HG03045 (cell line): ENCODE results near the gene PSMD14.
"Not testable (repeated sequence)": the region's sequence is repeated elsewhere in the genome, so short reads cannot be mapped to it uniquely, and the experiment has no call there.

Experiments used
- ATAC-seq: cut with Tn5 transposase; IDR thresholded peaks from one replicate; pipeline ENCODE4 v1.9.1; 2021; ENCODE audit warnings: mild to moderate bottlenecking, moderate library complexity; ENCODE audit not compliant: unreplicated experiment

PSMD14 gene

DNA sequence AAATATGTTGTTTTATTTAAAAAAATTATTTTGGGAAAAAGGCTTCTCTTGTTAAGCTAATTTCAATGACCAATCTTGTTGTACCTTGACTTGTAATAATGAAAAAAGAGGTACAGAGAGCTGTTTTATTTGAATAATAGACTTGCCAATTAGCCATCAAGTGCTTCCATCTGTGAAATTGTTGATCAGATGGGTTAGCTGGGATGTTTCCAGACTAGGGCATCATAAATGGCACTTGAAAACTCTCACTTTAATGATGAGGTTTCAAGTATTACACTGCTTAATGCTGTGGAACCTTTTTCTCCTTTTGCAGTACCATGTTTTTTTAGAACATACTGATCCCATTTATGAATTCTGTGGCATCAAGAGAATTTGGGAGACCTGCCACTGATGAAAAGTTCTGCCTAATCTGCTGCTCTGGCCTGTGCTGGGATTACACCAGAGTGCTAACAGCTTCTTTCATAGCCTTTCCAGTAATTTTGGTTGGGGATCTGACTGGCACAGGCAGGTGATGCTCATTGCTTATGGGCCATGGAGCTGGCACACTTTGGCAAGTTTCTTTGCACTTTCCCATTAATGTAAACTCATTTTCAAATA is 24.2 kb downstream of the PSMD14 start:
- no peak for ATAC-seq

DNA sequence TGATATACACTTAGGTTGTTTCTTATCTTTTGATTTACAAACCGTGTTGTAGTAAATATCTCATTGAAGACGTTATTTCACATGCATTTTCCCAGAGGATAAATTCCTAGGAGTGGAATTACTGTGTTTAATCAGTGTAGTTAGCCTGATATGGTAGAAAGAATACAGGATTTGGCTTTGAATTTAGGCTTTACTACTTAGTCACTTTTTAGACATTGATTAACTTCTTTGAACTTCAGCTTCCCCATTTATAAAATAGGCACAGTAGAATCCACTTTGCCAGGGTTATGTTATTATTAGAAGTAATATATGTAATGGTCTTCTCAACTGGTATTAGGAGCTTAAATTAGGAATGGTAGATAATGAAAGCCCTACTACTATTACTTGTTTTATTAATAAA is 27.4 kb downstream of the PSMD14 start:
- ATAC-seq = no peak

DNA sequence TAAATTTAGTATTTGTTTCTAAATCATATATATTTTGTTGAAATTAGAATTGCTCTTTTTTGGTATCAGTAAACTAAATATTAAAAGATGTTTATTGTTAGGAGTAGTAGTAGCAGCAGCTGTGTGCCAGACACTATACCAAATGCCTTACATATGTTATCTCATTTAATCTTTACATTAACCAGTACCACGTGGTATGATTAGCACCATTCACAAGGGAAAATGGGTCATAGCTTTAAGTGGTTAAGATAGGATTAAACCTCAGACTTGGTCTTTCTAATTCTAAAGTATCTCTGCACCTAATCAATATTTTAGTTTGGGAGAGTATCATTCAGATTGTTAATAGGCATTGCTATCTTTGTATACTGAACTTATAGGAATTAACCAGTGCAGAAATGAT is 29.0 kb downstream of the PSMD14 start:
- ATAC-seq = no peak

DNA sequence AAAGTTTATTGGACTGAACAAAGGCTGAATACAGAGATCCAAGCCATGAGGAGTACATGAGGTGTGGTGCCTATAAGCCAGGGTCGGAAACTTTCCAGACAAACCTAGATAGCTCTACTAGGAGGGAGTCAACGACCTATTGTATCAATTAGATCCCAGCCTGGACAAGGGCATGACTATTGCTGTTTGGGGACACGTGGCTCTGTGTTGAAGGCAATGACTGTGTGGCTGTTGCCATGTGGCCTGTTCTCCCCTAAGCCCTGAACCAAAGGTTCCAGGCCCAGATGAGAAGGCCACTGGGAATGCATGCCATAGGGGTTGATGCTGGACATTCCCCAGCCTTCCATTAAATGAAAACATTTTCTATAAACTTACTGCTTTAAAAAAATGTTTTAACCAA is 31.3 kb downstream of the PSMD14 start:
- not testable (repeated sequence) for ATAC-seq

DNA sequence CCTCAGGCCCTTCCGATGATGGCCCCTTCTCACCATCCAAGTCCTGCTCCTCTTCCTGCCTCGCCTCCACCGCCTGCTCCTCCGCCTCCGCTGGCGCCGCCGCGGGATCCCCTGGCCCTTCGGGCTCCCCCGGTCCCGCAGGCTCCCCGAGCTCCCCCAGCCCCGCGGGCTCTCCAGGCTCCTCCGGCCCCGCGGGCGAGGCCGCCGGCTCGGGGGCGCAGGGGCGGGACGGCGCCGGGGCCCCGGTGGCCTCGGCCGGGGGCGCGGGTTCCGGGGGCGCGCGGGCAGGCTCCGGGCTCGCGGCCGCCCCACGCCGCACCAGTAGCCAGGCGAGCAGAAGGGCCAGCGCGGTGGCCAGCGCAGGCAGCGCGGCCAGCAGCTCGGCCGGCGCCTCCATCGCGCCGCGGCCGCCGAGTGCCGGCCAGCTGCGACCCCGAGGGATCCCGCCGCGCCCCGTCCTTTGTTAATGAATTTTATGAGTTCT is 32.7 kb downstream of the PSMD14 start:
- not testable (repeated sequence) for ATAC-seq

DNA sequence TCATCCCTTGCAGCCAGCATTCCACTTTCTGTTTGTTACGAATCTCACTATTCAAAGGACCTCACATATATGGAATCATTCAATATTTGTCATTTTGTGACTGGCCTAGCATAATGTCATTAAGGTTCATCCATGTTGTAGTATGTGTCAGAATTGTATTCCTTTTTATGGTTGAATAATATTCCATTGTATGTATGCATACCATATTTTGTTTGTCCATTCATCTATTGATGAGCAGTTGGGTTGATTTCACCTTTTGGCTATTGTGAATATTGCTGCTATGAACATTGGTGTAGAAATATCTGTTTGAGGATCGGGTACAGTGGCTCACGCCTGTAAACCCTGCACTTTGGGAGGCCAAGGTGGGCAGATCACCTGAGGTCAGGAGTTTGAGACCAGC is 35.0 kb downstream of the PSMD14 start:
- ATAC-seq = no peak

DNA sequence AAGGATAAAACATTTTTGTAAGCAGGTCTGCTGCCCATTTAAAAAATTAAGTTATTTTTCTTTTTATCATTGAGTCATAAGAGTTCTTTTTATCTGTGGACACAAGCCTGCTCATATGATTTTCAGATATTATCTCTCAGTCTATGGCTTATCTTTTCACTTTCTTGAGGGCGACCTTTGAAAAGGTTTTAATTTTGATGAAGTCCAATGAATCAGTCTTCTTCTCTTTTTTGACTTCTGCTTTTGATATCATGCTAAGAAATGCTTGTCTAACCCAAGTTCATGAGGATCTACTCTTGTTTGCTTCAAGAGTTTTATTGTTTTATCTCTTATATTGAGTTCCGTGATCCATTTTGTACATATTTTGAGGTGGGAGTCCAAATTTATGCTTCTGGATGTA is 36.5 kb downstream of the PSMD14 start:
- no peak for ATAC-seq

DNA sequence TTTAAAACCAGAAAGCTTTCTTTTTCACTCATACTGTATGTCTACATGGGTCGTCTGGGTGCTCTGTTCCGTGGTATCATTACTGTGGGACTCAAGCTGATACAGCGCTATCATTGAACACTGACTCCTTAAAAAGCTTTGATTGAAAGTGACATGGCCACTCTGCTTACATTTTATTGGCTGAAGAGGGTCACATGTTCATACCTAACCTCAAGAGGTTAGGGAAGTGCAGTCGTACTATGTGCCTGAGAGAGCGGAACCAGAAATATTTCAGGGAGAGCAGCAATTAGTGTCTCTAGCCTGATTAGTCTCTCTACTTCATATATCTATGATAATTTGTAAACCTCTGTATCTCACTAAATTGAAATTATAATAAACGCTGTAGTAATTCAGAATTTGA is 43.5 kb downstream of the PSMD14 start:
- no peak for ATAC-seq

DNA sequence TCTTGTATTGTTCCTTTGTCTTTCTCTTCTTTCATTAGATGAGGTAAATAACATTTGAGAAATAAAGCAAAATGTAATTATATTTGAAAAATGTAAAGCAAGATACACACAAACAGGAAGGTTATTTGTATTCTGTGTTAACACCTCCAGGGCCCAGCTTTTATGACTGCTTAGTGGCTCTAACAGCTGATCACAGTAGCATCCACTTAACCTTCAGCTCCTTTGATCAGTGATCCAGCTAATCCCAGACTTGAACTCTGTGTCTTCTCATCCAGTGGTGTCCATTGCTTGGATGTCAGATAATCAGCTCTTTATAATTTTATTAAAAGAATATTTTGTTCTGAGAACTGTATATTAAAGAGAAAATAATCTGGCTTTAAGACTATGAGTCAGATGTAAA is 44.5 kb downstream of the PSMD14 start:
- ATAC-seq = no peak

DNA sequence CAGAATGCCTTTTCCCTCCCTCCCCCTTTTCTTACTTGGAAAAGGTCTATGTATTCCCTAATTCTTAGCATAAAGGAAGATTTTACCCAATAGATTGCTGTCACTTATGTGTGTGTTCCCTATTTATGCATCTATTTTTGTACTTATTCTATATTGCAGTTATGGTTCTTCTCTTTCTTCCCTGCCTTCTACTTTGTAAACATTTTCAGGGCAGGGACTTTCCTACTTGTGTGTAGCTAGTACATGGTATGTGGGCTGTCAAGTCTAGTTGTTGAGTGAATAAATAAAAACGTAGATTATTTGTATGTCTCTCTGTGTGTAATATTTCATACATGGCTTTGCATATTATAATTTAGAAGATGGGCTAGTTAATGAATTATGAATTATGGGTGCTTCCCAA is 45.3 kb downstream of the PSMD14 start:
- no peak for ATAC-seq

DNA sequence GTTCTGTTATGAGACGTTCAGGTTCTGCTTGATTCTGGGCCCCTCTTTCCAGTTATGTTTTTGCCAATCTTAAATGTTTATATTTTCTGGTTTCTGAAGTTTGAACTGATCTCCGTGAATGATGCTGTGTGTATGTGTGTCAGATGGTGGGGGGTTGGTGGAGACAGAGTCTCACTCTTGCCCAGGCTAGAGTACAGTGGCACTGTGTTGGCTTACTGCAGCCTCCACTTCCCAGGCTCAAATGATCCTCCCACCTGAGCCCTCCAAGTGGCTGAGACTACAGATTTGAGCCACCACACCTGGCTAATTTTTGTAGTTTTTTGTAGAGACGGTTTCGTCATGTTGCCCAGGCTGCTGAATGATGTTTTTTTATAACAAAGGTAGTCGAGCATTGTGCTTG is 45.9 kb downstream of the PSMD14 start:
- no peak for ATAC-seq

DNA sequence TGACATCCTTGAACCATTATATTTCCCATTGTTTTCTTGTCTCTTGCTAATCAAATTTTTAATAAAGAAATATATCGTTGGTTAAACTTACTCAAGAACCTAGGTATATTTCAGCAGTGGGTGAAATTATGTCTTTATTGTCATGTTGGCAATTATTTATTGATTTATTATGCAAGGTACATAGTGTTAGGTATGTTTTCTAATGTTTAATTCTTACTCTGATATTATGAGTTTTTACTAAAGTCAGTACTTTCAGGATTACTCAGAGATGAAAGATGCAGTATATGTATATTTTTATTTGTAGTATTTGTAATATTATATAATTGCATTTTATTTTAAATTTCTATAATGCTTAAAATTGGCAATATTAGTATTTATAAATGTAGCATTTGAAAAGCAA is 46.9 kb downstream of the PSMD14 start:
- ATAC-seq = no peak

DNA sequence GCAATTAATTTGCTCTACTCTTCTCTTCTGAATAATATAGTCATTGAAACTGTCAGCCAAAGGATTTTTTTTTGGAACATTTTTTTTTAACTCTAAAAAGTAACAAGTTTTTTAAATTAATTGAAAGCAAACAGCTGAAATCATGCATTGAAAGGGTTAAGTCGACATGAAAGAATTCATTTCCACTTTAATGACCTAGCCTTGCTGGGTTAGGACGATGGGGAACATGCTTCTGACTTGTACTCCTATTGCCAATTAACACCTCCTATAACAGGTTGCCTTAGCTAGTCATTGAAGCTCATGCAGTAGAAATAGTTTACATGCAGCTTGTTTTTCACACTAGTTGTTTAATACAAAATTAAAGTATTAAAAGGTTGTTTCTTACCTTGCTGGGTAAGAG is 47.8 kb downstream of the PSMD14 start:
- ATAC-seq = no peak

DNA sequence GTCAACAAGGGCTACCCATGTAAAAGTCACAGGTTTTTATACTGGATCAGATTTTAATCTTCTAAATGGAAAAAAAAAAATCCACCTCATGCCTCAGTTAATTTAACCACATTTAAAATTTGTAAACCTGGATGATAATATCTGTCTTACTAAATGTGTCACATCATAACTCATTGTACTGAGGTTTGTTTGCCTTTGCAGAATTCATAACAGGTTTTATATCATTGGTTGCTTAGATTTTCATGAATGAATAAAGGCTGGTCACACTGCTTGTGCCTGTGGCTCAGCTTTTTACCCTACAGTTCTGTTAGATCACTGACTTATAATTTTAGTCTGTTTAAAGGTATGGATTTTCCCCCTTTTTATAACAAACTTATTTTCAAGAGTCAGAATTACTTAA is 48.9 kb downstream of the PSMD14 start:
- no peak for ATAC-seq

DNA sequence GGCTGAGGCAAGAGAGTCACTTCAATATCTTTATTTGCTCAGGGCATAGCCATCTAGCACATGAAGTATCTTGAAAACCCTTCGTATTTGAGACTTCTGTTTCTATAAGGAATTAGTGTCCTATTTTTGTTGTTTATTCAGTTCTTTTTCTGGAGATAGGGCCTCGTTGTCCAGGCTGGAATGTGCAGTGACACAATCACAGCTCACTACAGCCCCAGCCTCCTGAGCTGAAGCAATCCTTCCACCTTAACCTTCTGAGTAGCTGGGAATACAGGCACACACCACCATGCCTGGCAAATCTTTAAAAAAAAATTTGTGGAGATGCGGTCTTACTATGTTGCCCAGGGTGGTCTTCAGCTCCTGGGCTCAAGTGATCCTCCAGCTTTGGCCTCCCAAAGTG is 50.6 kb downstream of the PSMD14 start:
- no peak for ATAC-seq

DNA sequence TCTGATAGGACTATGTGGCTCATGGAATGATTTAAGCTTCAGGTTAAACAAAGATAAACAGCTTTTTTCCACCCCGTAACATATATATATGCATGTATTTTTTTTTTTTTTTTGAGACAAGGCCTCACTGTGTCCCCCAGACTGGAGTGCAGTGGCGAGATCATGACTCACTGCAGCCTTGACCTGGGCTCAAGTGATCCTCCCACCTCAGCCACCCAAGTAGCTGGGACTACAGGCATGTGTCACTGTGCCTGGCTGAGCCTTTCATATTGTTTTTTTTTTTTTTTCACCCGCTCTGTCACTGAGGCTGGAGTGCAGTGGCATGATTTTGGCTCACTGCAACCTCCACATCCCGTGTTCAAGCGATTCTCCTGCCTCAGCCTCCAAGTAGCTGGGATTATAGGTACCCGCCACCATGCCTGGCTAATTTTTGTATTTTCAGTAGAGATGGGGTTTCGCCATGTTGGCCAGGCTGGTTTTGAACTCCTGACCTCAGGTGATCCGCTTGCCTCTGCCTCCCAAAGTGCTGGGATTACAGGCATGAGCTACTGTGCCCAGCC is 52.0 kb downstream of the PSMD14 start:
- ATAC-seq = not testable (repeated sequence)

DNA sequence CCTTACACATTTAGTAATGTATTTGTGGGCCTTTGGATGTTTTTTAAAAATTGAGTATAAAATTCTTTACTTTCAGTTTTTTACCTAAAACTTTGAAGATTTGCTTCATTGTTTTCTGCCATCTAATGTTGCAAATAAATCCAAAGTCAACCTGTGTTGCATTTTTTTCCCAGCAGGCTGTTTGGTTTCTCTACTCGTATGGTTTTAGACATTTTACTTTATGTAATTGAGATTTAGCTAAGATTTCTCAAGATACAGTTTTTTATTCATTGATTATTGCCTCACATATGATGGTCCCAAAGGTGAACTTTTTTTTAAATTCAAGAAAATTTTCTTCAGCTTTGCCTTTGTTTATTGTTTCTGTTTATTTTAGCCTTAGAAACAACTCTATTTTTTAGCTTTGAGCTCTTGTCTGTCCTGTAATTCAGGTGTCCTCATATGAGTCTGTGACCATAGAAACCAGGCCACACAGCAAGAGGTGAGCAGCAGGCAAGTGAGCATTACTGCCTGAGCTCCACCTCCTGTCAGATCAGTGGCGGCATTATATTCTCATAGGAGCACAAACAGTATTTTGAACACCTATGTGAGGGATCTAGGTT is 54.4 kb downstream of the PSMD14 start:
- ATAC-seq = no peak

DNA sequence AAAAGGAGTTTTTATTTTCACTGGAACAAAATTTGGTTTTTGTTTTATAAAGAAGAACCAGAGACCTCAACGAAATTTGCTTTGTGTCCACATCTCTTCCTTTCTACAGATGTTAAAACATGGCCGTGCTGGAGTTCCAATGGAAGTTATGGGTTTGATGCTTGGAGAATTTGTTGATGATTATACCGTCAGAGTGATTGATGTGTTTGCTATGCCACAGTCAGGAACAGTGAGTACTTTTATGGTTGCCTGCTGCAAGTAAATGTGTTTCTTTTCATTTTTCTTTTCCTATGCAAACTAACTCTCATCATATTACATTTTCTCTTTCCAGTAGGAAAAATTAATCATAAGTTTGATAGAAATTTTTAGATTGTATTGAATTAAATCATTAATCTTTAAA is 59.5 kb downstream of the PSMD14 start:
- ATAC-seq = no peak

DNA sequence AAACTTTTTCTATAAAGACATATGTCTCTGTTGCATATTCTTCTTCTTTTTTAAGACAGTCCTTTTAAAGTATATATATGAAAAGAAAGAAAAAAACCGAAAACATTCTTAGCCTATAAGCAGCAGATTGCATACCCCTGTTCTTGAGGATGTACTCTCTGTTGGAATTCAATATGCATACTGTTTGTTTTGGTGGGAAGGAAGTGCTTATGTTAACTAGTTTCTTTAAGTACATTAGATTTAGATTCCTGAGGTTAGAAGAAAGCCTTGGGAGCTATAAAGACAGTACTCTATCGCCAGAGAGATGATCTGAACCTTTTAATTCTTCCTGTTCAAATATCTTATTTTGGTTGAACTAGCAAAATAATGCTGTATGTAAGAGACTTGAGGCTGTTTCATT is 61.1 kb downstream of the PSMD14 start:
- no peak for ATAC-seq

DNA sequence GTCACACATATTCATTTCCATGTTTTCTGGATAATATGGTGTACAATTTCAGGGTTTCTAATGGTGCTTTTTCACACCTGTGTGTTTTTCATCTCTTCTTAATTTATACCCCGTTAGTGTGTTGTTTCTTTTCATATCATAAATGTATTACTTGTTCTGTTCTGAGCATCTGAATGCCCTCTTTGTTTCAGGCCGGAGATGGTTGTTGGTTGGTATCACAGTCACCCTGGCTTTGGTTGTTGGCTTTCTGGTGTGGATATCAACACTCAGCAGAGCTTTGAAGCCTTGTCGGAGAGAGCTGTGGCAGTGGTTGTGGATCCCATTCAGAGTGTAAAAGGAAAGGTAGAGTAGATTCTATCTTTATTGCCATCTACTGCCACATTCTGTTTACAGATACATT is 62.8 kb downstream of the PSMD14 start:
- ATAC-seq = no peak

DNA sequence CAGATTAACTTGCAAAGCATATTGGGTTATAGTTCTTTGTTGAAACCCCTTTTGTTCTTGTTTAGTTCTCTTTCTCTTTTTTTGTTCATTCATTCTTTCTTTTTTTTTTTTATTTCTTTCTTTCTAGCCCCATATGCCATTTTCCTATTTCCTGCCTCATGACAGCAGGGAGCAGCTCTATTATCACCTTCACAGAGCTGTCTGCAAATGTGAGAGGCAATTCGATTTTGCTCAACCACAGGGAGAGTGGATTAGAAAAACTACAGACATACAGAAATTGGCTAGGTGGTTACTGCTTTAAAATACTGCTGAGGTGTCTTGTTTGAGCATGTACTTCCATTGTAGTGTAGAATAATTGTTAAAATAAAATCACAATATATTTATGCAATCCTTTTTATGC is 63.6 kb downstream of the PSMD14 start:
- ATAC-seq = no peak

DNA sequence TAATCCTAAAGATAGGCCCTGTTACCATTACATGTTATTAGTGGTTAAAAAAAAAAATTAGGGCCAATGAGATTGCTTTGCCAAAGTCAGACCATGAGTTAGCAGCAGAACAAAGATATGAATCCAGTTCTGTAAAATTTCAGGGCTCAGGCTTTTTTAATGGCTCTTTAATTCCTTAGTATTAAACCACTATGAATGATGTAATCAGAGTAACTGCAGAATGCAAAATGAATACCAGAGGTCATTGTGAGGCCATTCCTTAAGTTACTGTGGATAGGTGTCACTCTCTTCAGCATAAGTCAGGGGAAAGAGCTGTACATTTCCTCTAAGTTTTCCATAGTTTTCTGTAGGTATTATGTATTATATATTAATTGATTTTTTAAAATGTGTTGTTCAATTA is 65.7 kb downstream of the PSMD14 start:
- ATAC-seq = no peak

DNA sequence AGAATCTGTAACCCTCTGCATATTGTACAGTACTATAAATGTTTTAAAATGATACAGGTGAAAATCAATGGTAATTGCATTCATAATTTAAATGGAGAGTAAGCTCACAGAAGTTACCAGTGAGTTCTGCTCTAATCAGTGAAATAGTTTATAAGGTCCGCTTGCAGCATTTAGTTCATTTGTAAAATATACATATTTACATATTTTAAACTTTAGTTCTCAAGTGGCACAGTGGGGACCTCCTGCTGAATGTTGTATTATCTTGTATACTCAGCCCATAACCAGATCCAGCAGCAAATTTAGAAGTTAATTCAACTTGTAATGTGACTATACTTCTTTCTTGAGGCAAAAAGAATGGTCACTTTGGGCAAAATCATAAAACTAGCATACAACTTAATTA is 66.2 kb downstream of the PSMD14 start:
- no peak for ATAC-seq
